Heart left ventricle (tissue), 16 donors: ENCODE data around the gene OR2A25. TPM values are rescaled to one million over a fixed set of nuclear protein-coding genes. Genes with fewer than 3 reads are reported as not detected.

Experiments used
- ATAC-seq, 4 donors: fragments of 200-7000 bp; cut with Tn5 transposase; one replicate each; pipeline ENCODE4 v1.9.1; 2020 to 2022; ENCODE audit warnings: moderate library complexity in 4 of 4, mild to moderate bottlenecking in 3 of 4, moderate number of reproducible peaks in 1 of 4
- DNase-seq, 5 donors: peaks; one replicate each; pipeline ENCODE4 v3.0.0-alpha.2; 2020
- H3K27ac ChIP-seq, 12 donors: fragments of 200-600 bp; sonication (generic) in 4 of 12; one replicate each; pipeline versions ENCODE4 v1.5.0 to v1.8.0; 2016 to 2022; ENCODE audit warnings: mild to moderate bottlenecking in 2 of 12
- H3K27me3 ChIP-seq, 9 donors: fragments of 200-600 bp; sonication (generic) in 2 of 9; one replicate each; pipeline versions ENCODE4 v1.5.1 to v1.8.0; 2016 to 2022; ENCODE audit warnings: mild to moderate bottlenecking in 3 of 9
- H3K36me3 ChIP-seq, 9 donors: fragments of 200-600 bp; sonication (generic) in 2 of 9; one replicate each; pipeline versions ENCODE4 v1.5.0 to v1.8.0; 2018 to 2022; ENCODE audit warnings: mild to moderate bottlenecking in 2 of 9
- H3K4me1 ChIP-seq, 12 donors: fragments of 200-600 bp; sonication (generic) in 4 of 12; one replicate each; pipeline versions ENCODE4 v1.5.0 to v1.8.0; 2016 to 2022; ENCODE audit warnings: mild to moderate bottlenecking in 3 of 12
- H3K4me3 ChIP-seq, 12 donors: fragments of 200-600 bp; sonication (generic) in 4 of 12; one replicate each; pipeline versions ENCODE4 v1.5.0 to v1.8.0; 2017 to 2022; ENCODE audit warnings: mild to moderate bottlenecking in 9 of 12, moderate library complexity in 4 of 12
- H3K9me3 ChIP-seq, 12 donors: fragments of 200-600 bp; sonication (generic) in 4 of 12; one replicate each; pipeline versions ENCODE4 v1.5.0 to v1.8.0; 2016 to 2022; ENCODE audit warnings: mild to moderate bottlenecking in 1 of 12
- CTCF ChIP-seq, 12 donors: fragments of 200-600 bp; sonication (generic) in 4 of 12; IDR thresholded peaks; one replicate each; pipeline versions ENCODE4 v1.5.0 to v1.8.0; 2018 to 2022; ENCODE audit warnings: antibody characterized with exemption in 12 of 12, mild to moderate bottlenecking in 5 of 12
- POLR2A ChIP-seq, 2 donors: fragments of 450-650 bp; IDR thresholded peaks; one replicate each; pipeline ENCODE4 v1.6.1; 2017; ENCODE audit warnings: antibody characterized with exemption in 2 of 2, mild to moderate bottlenecking in 2 of 2, moderate library complexity in 2 of 2
- WGBS, 4 donors: extraction: QIAGEN DNeasy Blood & Tissue Kit in 2 of 4; methylation state at CpG; one replicate each; pipeline versions ENCODE4 v1.1.5 to v1.1.7; 2013 to 2018; 5-methylcytosine and 5-hydroxymethylcytosine counted together
- intact Hi-C, 10 donors: fragments of 100-400 bp; cut with DNase I; formaldehyde crosslinking; loops; one replicate each; pipeline versions ENCODE4 v1.11.1 to v1.14.2; 2022
- polyA plus RNA-seq, 2 donors: library from polyadenylated mRNA; stranded (reverse); fragments of 200-250 nt; gene quantifications; one replicate each; pipeline ENCODE4 v1.2.3, GENCODE V29; 2013
- total RNA-seq, 9 donors: library from RNA; depleted of rRNA in 2 of 9; stranded (reverse); fragments of >200 nt in 2 of 9; fragmentation: NEBNext Ultra II Directional in 3 of 9; extraction: Animal tissue kit (Norgen Biotek cat#: 25700) in 3 of 9; gene quantifications; one replicate each; pipeline versions ENCODE4 v1.1.0 to v1.2.4, GENCODE V29; 2016 to 2023
- donor health status: ischemic (EF 13 %, LVEDD 7.1; RV severe dilation, severe dysfunction).
- donor health status: healthy with polysubstance abuse.
- donor health status: DM: no; HTN: yes; CAD: no.
- donor health status: DM: no; HTN: no; CAD: no.
- donor health status: ischemic (EF 25% LVEDD 6.9; RV normal size, moderate dysfunction).
- donor health status: ischemic (EF 25% LVEDD 5.7; RV mildly dilated, moderate dysfunction).
- donor health status: healthy.
- donor health status: DM: yes; HTN: yes; CAD: no.
- donor health status: ischemic (EF 35%, LVEDD 5.7; RV mildly dilated, moderate dysfunction).
- donor health status: nonischemic (EF 11% LVEDD 7.7; RV severe dilation, severe dysfunction).
- donor health status: DM: yes; HTN: yes; CAD: no.
- donor health status: PGD.
- donor health status: ischemic (EF 29% LVEDD 5.4; RV normal size, mild dysfunction).
- donor health status: nonischemic (EF 23%, LVEDD 6.1; RV moderate dilation, normal function).

The OR2A25 gene
- total and polyA plus RNA-seq, 11 donors = not detected

GRCh38 chr7:144118341-144118740, 48.7 kb downstream of the OR2A25 start:
- Histone ChIP-seq H3K27me3 (no peaks in the 10 kb centered on the region), H3K27ac (no peak overlapping the region), H3K36me3 (no peaks in the 10 kb centered on the region), H3K4me1 (no peaks in the 10 kb centered on the region), H3K9me3 (no peaks in the 10 kb centered on the region), H3K4me3 (no peak overlapping the region)
- intact Hi-C loops = no loop called here
- WGBS, 4 donors = 61 to 81% (median 64%) methylated on average over 7 to 8 of the region's 8 CpGs
- TF ChIP-seq CTCF (IDR thresholded peaks at IDR 0.05) (no peak), POLR2A (IDR thresholded peaks at IDR 0.05) (no peak)
- ATAC-seq = no peak
- DNase-seq = no peak

GRCh38 chr7:144122876-144123275, 53.3 kb downstream of the OR2A25 start, which contains the start of gene OR2A14:
Gene OR2A14 (plus strand): TSS chr7:144123176. CDS start chr7:144129113, 5,937 bp downstream.
- WGBS, 4 donors = 85 to 98% (median 91%) methylated on average over 1 of the region's 1 CpG
- no peak within 1 kb of the TSS for H3K4me3 ChIP-seq
- DNase-seq (no peak), ATAC-seq (no peak)
- H3K4me1 ChIP-seq = no peaks in the 10 kb centered on the region
- no peaks in the 10 kb centered on the region for H3K9me3 ChIP-seq
- H3K27ac ChIP-seq = no peak within 1 kb of the TSS
- intact Hi-C loops = loop anchor here in 2 of 10 donors (10.0 kb wide), 1 partner anchor 88 kb away; no protein-coding TSS in a partner anchor
- H3K27me3 ChIP-seq = no peaks in the 10 kb centered on the region
- TF ChIP-seq POLR2A (IDR thresholded peaks at IDR 0.05) (no peak), CTCF (IDR thresholded peaks at IDR 0.05) (no peak)
- no peaks in the 10 kb centered on the region for H3K36me3 ChIP-seq

Other genes with a start within 250 kb of the OR2A25 start
- 10 to 100 TPM; 31.4 to 71.1 (median 58.0) TPM for gene TCAF1, start 167.6 kb upstream of the OR2A25 start, total RNA-seq
- gene TCAF1, start 167.6 kb upstream of the OR2A25 start, polyA plus RNA-seq = 10 to 100 TPM; 16.9 to 17.6 TPM
- not detected for gene OR2F2, start 134.6 kb upstream of the OR2A25 start, total RNA-seq
- not detected for gene OR2F2, start 134.6 kb upstream of the OR2A25 start, polyA plus RNA-seq
- not detected for gene OR2F1, start 115.0 kb upstream of the OR2A25 start, total RNA-seq
- not detected for gene OR2F1, start 115.0 kb upstream of the OR2A25 start, polyA plus RNA-seq
- not detected for gene OR6B1, start 69.5 kb upstream of the OR2A25 start, total RNA-seq
- not detected for gene OR6B1, start 69.5 kb upstream of the OR2A25 start, polyA plus RNA-seq
- gene OR2A5, start 20.9 kb upstream of the OR2A25 start, total RNA-seq = not detected
- not detected for gene OR2A5, start 20.9 kb upstream of the OR2A25 start, polyA plus RNA-seq
- not detected for gene OR2A12, start 16.5 kb downstream of the OR2A25 start, total RNA-seq
- gene OR2A12, start 16.5 kb downstream of the OR2A25 start, polyA plus RNA-seq = not detected
- gene OR2A2, start 39.8 kb downstream of the OR2A25 start, total RNA-seq = not detected
- not detected for gene OR2A2, start 39.8 kb downstream of the OR2A25 start, polyA plus RNA-seq
- not detected for gene OR2A14, start 53.4 kb downstream of the OR2A25 start, total RNA-seq
- gene OR2A14, start 53.4 kb downstream of the OR2A25 start, polyA plus RNA-seq = not detected
- 1 to 10 TPM in 2 of 9 donors, under 1 TPM in 3, not detected in 4; 0.08 to 2.6 (median 0.25) TPM for gene CTAGE4, start 113.7 kb downstream of the OR2A25 start, total RNA-seq
- gene CTAGE4, start 113.7 kb downstream of the OR2A25 start, polyA plus RNA-seq = under 1 TPM; 0.03 to 0.27 TPM
- 1 to 10 TPM in 3 of 9 donors, under 1 TPM in 4, not detected in 2; 0.27 to 4.2 (median 0.60) TPM for gene ARHGEF35, start 126.0 kb downstream of the OR2A25 start, total RNA-seq
- gene ARHGEF35, start 126.0 kb downstream of the OR2A25 start, polyA plus RNA-seq = under 1 TPM; 0.47 to 0.95 TPM
- gene OR2A42, start 169.8 kb downstream of the OR2A25 start, total RNA-seq = not detected
- not detected for gene OR2A42, start 169.8 kb downstream of the OR2A25 start, polyA plus RNA-seq
- gene OR2A7, start 195.0 kb downstream of the OR2A25 start, total RNA-seq = 1 to 10 TPM in 1 of 9 donors, under 1 TPM in 7, not detected in 1; 0.23 to 4.4 (median 0.48) TPM
- gene OR2A7, start 195.0 kb downstream of the OR2A25 start, polyA plus RNA-seq = under 1 TPM; 0.19 TPM
- gene CTAGE8, start 199.5 kb downstream of the OR2A25 start, total RNA-seq = under 1 TPM in 2 of 9 donors, not detected in 7; 0.13 to 0.51 TPM
- gene CTAGE8, start 199.5 kb downstream of the OR2A25 start, polyA plus RNA-seq = under 1 TPM in 1 of 2 donors, not detected in 1; 0.07 TPM
- under 1 TPM in 2 of 9 donors, not detected in 7; 0.12 to 0.25 TPM for gene OR2A1, start 242.6 kb downstream of the OR2A25 start, total RNA-seq
- under 1 TPM; 0.04 to 0.11 TPM for gene OR2A1, start 242.6 kb downstream of the OR2A25 start, polyA plus RNA-seq